H1 (cell line): ENCODE data around the gene UMODL1. TPM values are rescaled to one million over a fixed set of nuclear protein-coding genes. Genes with fewer than 3 reads are reported as not detected.
A peak's percentile ranks its signal among the peaks of the same experiment; 100 is the strongest.

Source experiments
- CTCF ChIA-PET: fragments of 300-600 bp; sonication (Branson Sonifier 250); formaldehyde crosslinking; loops from one replicate; lab custom pipeline; 2021; ENCODE audit not compliant: partially characterized antibody; lab: Charles Lee
- POLR2A ChIA-PET: fragments of 300-600 bp; sonication (Branson Sonifier 250); formaldehyde crosslinking; loops from one replicate; lab custom pipeline; 2021; ENCODE audit warnings: inconsistent platforms; ENCODE audit not compliant: partially characterized antibody; lab: Charles Lee
- DNase-seq, 2 experiments: peaks; one replicate each; pipeline versions ENCODE4 v3.0.0 to v3.0.0-alpha.2; 2010 to 2022; ENCODE audit warnings: low spot score in 2 of 2, low read depth in 1 of 2, mixed read lengths in 1 of 2
- FAIRE-seq: peaks from 2 replicates; lab custom pipeline; 2011; peaks lifted over from hg19 to GRCh38; lab: Jason Lieb, UNC
- H2AFZ ChIP-seq: 2 replicates; pipeline ENCODE4 v1.8.1; 2012; ENCODE audit warnings: low read length, inconsistent platforms
- H2AK5ac ChIP-seq: 2 replicates; pipeline ENCODE4 v1.6.1; 2013; ENCODE audit warnings: low read depth, low read length
- H2BK120ac ChIP-seq: replicated peaks from 2 replicates; pipeline ENCODE3; 2013; ENCODE audit warnings: low read depth, low read length, inconsistent platforms
- H2BK12ac ChIP-seq: 2 replicates; pipeline ENCODE4 v1.6.1; 2013; ENCODE audit warnings: low read depth, low read length
- H2BK15ac ChIP-seq: 2 replicates; pipeline ENCODE4 v1.6.1; 2013; ENCODE audit warnings: low read length
- H2BK20ac ChIP-seq: 2 replicates; pipeline ENCODE4 v1.6.1; 2013; ENCODE audit warnings: low read length
- H2BK5ac ChIP-seq: 2 replicates; pipeline ENCODE4 v1.6.1; 2013; ENCODE audit warnings: low read depth, low read length
- H3K14ac ChIP-seq: 2 replicates; pipeline ENCODE4 v1.6.1; 2013; ENCODE audit warnings: inconsistent platforms; ENCODE audit not compliant: insufficient read length
- H3K18ac ChIP-seq: 2 replicates; pipeline ENCODE4 v1.6.1; 2013; ENCODE audit warnings: low read length; ENCODE audit errors: extremely low read depth
- H3K23ac ChIP-seq: 2 replicates; pipeline ENCODE4 v1.6.1; 2013; ENCODE audit warnings: inconsistent platforms; ENCODE audit not compliant: insufficient read length
- H3K23me2 ChIP-seq: 2 replicates; pipeline ENCODE4 v1.6.1; 2013; ENCODE audit warnings: low read depth, low read length
- H3K27ac ChIP-seq: 2 replicates; pipeline ENCODE4 v1.6.1; 2011; ENCODE audit warnings: low read depth, low read length, inconsistent platforms
- H3K27me3 ChIP-seq, 4 experiments: replicated peaks in 1 of 4; 1 replicate in 1 of 4; 2 replicates in 3 of 4; pipeline versions ENCODE4 v1.6.1 to v1.8.1; 2011 to 2013; ENCODE audit warnings: low read length in 3 of 4, mild to moderate bottlenecking in 3 of 4, inconsistent platforms in 2 of 4, mixed read lengths in 2 of 4, moderate library complexity in 1 of 4; ENCODE audit not compliant: control insufficient read depth in 3 of 4, insufficient read depth in 3 of 4; ENCODE audit errors: extremely low read depth in 1 of 4
- H3K36me3 ChIP-seq, 4 experiments: 2 replicates each; pipeline versions ENCODE4 v1.6.1 to v1.8.1; 2011 to 2013; ENCODE audit warnings: mild to moderate bottlenecking in 4 of 4, low read length in 3 of 4, moderate library complexity in 2 of 4, control low read depth in 1 of 4, inconsistent platforms in 1 of 4; ENCODE audit not compliant: insufficient read depth in 4 of 4, control insufficient read depth in 2 of 4
- H3K4ac ChIP-seq: replicated peaks from 2 replicates; pipeline ENCODE3; 2013; ENCODE audit warnings: low read length, low read depth, mixed read lengths, inconsistent platforms; ENCODE audit not compliant: insufficient read length
- H3K4me1 ChIP-seq, 4 experiments: replicated peaks in 1 of 4; 1 replicate in 1 of 4; 2 replicates in 3 of 4; pipeline versions ENCODE4 v1.6.1 to v1.8.1; 2011 to 2013; ENCODE audit warnings: low read length in 3 of 4, inconsistent platforms in 2 of 4, mixed read lengths in 1 of 4; ENCODE audit not compliant: insufficient read depth in 4 of 4, control insufficient read depth in 3 of 4
- H3K4me2 ChIP-seq, 2 experiments: 2 replicates each; pipeline versions ENCODE4 v1.6.1 to v1.8.1; 2011 to 2013; ENCODE audit warnings: low read depth in 2 of 2, low read length in 2 of 2, control low read depth in 1 of 2, inconsistent platforms in 1 of 2, mild to moderate bottlenecking in 1 of 2; ENCODE audit not compliant: insufficient read depth in 1 of 2
- H3K4me3 ChIP-seq, 4 experiments: fragments of 200-600, 300-600 bp in 1 of 4; sonication (generic), shearing (Covaris generic), sonication (Bioruptor Twin) in 1 of 4; 2 replicates each; pipeline versions ENCODE4 v1.5.1 to v1.8.1; 2011 to 2016; ENCODE audit warnings: low read length in 4 of 4, low read depth in 3 of 4, control low read depth in 2 of 4, inconsistent platforms in 2 of 4, mild to moderate bottlenecking in 2 of 4, mixed read lengths in 1 of 4, moderate library complexity in 1 of 4; ENCODE audit not compliant: insufficient read depth in 2 of 4; ENCODE audit errors: extremely low read depth in 1 of 4
- H3K56ac ChIP-seq: replicated peaks from 2 replicates; pipeline ENCODE3; 2013; ENCODE audit warnings: low read depth, mild to moderate bottlenecking, mixed read lengths, low read length, inconsistent platforms; ENCODE audit not compliant: insufficient read length
- H3K79me1 ChIP-seq: 2 replicates; pipeline ENCODE4 v1.6.1; 2013; ENCODE audit warnings: low read depth, low read length, control low read depth
- H3K79me2 ChIP-seq, 2 experiments: 2 replicates each; pipeline versions ENCODE4 v1.6.1 to v1.8.1; 2012 to 2013; ENCODE audit warnings: low read length in 2 of 2, mild to moderate bottlenecking in 2 of 2, inconsistent platforms in 1 of 2; ENCODE audit not compliant: insufficient read depth in 2 of 2, control insufficient read depth in 1 of 2
- H3K9ac ChIP-seq, 4 experiments: replicated peaks in 1 of 4; 1 replicate in 1 of 4; 2 replicates in 3 of 4; pipeline versions ENCODE4 v1.6.1 to v1.8.1; 2011 to 2013; ENCODE audit warnings: low read depth in 3 of 4, low read length in 3 of 4, control low read depth in 2 of 4, mild to moderate bottlenecking in 2 of 4, moderate library complexity in 2 of 4, inconsistent platforms in 1 of 4; ENCODE audit errors: extremely low read depth in 1 of 4
- H3K9me3 ChIP-seq, 2 experiments: 2 replicates each; pipeline versions ENCODE4 v1.6.1 to v1.8.1; 2012 to 2013; ENCODE audit warnings: mild to moderate bottlenecking in 2 of 2, moderate library complexity in 2 of 2, control low read depth in 1 of 2, inconsistent platforms in 1 of 2, low read depth in 1 of 2, low read length in 1 of 2, mixed read lengths in 1 of 2; ENCODE audit not compliant: insufficient read depth in 2 of 2
- H4K20me1 ChIP-seq, 2 experiments: replicated peaks in 1 of 2; 2 replicates each; pipeline versions ENCODE3 to v1.8.1; 2011 to 2013; ENCODE audit warnings: inconsistent platforms in 2 of 2, low read length in 2 of 2, mild to moderate bottlenecking in 1 of 2; ENCODE audit not compliant: insufficient read depth in 2 of 2, control insufficient read depth in 1 of 2
- H4K5ac ChIP-seq: 2 replicates; pipeline ENCODE4 v1.6.1; 2013; ENCODE audit warnings: low read length, low read depth, mixed read lengths, inconsistent platforms; ENCODE audit not compliant: insufficient read length
- H4K8ac ChIP-seq: 2 replicates; pipeline ENCODE4 v1.8.0; 2013; ENCODE audit warnings: mild to moderate bottlenecking, moderate library complexity, low read length, inconsistent platforms; ENCODE audit not compliant: insufficient read depth; ENCODE audit errors: extremely low read depth
- H4K91ac ChIP-seq: replicated peaks from 2 replicates; pipeline ENCODE3; 2013; ENCODE audit warnings: low read length, mixed read lengths, inconsistent platforms; ENCODE audit not compliant: insufficient read length
- CTCF ChIP-seq, 3 experiments: IDR thresholded peaks; 1 replicate in 2 of 3; 2 replicates in 1 of 3; pipeline versions ENCODE4 v1.5.1 to v1.6.1; 2011; ENCODE audit warnings: low read length in 3 of 3, mild to moderate bottlenecking in 3 of 3, inconsistent platforms in 2 of 3, low read depth in 1 of 3, moderate library complexity in 1 of 3; ENCODE audit not compliant: insufficient read depth in 1 of 3; ENCODE audit errors: control extremely low read depth in 1 of 3
- MAX ChIP-seq: IDR thresholded peaks from 2 replicates; pipeline ENCODE4 v1.6.1; 2012; ENCODE audit warnings: inconsistent platforms
- USF2 ChIP-seq: IDR thresholded peaks from 2 replicates; pipeline ENCODE4 v1.6.1; 2011; ENCODE audit warnings: low read length, improper control_type of control experiment
- WGBS, 2 experiments: shearing (Covaris generic) in 1 of 2; methylation state at CpG; one replicate each; pipeline versions ENCODE4 v1.1.6 to v1.1.7; 2013 to 2015; ENCODE audit warnings: low lambda C conversion rate in 2 of 2, mixed read lengths in 2 of 2, inconsistent platforms in 1 of 2, low coverage in 1 of 2, missing lambda C conversion rate in 1 of 2; ENCODE audit not compliant: insufficient replicate concordance in 2 of 2, insufficient coverage in 1 of 2, insufficient read length in 1 of 2; ENCODE audit errors: extremely low coverage in 1 of 2, missing lambda C conversion rate in 1 of 2; 5-methylcytosine and 5-hydroxymethylcytosine counted together
- polyA plus RNA-seq, 7 experiments: library from polyadenylated mRNA; depleted of rRNA in 3 of 7; stranded (reverse) in 5 of 7; unstranded in 2 of 7; fragments of >200 nt in 5 of 7; fragments of 200-250 nt in 2 of 7; gene quantifications; 1 replicate in 5 of 7; 2 replicates in 1 of 7; 4 replicates in 1 of 7; pipeline versions ENCODE4 v1.2.1 to v1.2.3, GENCODE V29; 2011 to 2013; ENCODE audit warnings: missing spikeins in 2 of 7, mixed read lengths in 2 of 7
- total RNA-seq: library from RNA; stranded (reverse); fragmentation: NEBNext Ultra II Directional; extraction: Animal tissue kit (Norgen Biotek cat#: 25700); gene quantifications from 2 replicates; pipeline ENCODE4 v1.2.1, GENCODE V29; 2021

Gene UMODL1
- total and polyA plus RNA-seq, 2 of the 8 experiments (the other 6 are each of a cell fraction or from before 2014, with no cell fraction given): not detected

GRCh38 chr21:42130441-42130840 lies 59.3 kb downstream of the UMODL1 start:
- FAIRE-seq: no peak

More at GRCh38 chr21:42130441-42130840, 59.3 kb downstream of the UMODL1 start:
- Histone ChIP-seq H2BK5ac (no peak overlapping the region), H4K5ac (no peak overlapping the region), H2BK15ac (no peak overlapping the region), H2BK20ac (no peak overlapping the region), H3K27ac (no peak overlapping the region), H3K23ac (no peak overlapping the region), H3K4ac (no peak overlapping the region), H2AK5ac (no peak overlapping the region), H2AFZ (no peak overlapping the region), H3K36me3 (no peaks in the 10 kb centered on the region), H3K23me2 (peaks cover 6% of the 10 kb centered on the region; the same call in 1 of the 2 replicates), H4K8ac (no peak overlapping the region), H3K4me3 (no peak overlapping the region), H3K56ac (no peak overlapping the region), H3K79me1 (no peaks in the 10 kb centered on the region), H3K4me2 (no peak overlapping the region), H3K4me1 (no peaks in the 10 kb centered on the region; a peak in 1 of 7 replicates), H3K79me2 (no peaks in the 10 kb centered on the region), H4K20me1 (peaks cover 0 to 4% of the 10 kb centered on the region in 2 experiments), H2BK12ac (no peak overlapping the region), H3K14ac (no peak overlapping the region), H4K91ac (no peak overlapping the region), H2BK120ac (no peak overlapping the region), H3K27me3 (no peaks in the 10 kb centered on the region), H3K9me3 (no peaks in the 10 kb centered on the region), H3K18ac (no peak overlapping the region), H3K9ac (no peak overlapping the region)
- no peak for DNase-seq
- TF ChIP-seq MAX (no peak), CTCF (IDR thresholded peaks at IDR 0.05; ENCODE audit: control extremely low read depth in 1 of 3, insufficient read depth in 1 of 3, low read depth in 1 of 3, low read length in 3 of 3) (no peak), USF2 (0 out of 2 replicates have a peak, but pooled peaks have one; percentile 27)
- ChIA-PET CTCF (interaction anchor here (0.6 to 3.4 kb wide), 6 partner anchors 13 to 765 kb away, joined by 3 to 18 read pairs (median 3); no protein-coding TSS in a partner anchor), POLR2A (no interaction called here)
- WGBS, 2 experiments: 95% methylated on average over 5 of the region's 6 CpGs; no CpG with 5 or more reads in 1 of the 2 experiments
